H1 (cell line): ENCODE results near the gene SLC43A3. TPM values are rescaled to one million over a fixed set of nuclear protein-coding genes. Genes with fewer than 3 reads are reported as not detected.
A peak's percentile ranks its signal among the peaks of the same experiment; 100 is the strongest.

Experiments
- CTCF ChIA-PET: fragments of 300-600 bp; sonication (Branson Sonifier 250); formaldehyde crosslinking; loops from one replicate; lab custom pipeline; 2021; ENCODE audit not compliant: partially characterized antibody; lab: Charles Lee
- POLR2A ChIA-PET: fragments of 300-600 bp; sonication (Branson Sonifier 250); formaldehyde crosslinking; loops from one replicate; lab custom pipeline; 2021; ENCODE audit warnings: inconsistent platforms; ENCODE audit not compliant: partially characterized antibody; lab: Charles Lee
- DNase-seq, 2 experiments: peaks; one replicate each; pipeline versions ENCODE4 v3.0.0 to v3.0.0-alpha.2; 2010 to 2022; ENCODE audit warnings: low spot score in 2 of 2, low read depth in 1 of 2, mixed read lengths in 1 of 2
- FAIRE-seq: peaks from 2 replicates; lab custom pipeline; 2011; peaks lifted over from hg19 to GRCh38; lab: Jason Lieb, UNC
- H2AFZ ChIP-seq: 2 replicates; pipeline ENCODE4 v1.8.1; 2012; ENCODE audit warnings: low read length, inconsistent platforms
- H2AK5ac ChIP-seq: 2 replicates; pipeline ENCODE4 v1.6.1; 2013; ENCODE audit warnings: low read depth, low read length
- H2BK120ac ChIP-seq: replicated peaks from 2 replicates; pipeline ENCODE3; 2013; ENCODE audit warnings: low read depth, low read length, inconsistent platforms
- H2BK12ac ChIP-seq: 2 replicates; pipeline ENCODE4 v1.6.1; 2013; ENCODE audit warnings: low read depth, low read length
- H2BK15ac ChIP-seq: 2 replicates; pipeline ENCODE4 v1.6.1; 2013; ENCODE audit warnings: low read length
- H2BK20ac ChIP-seq: 2 replicates; pipeline ENCODE4 v1.6.1; 2013; ENCODE audit warnings: low read length
- H2BK5ac ChIP-seq: 2 replicates; pipeline ENCODE4 v1.6.1; 2013; ENCODE audit warnings: low read depth, low read length
- H3K14ac ChIP-seq: 2 replicates; pipeline ENCODE4 v1.6.1; 2013; ENCODE audit warnings: inconsistent platforms; ENCODE audit not compliant: insufficient read length
- H3K18ac ChIP-seq: 2 replicates; pipeline ENCODE4 v1.6.1; 2013; ENCODE audit warnings: low read length; ENCODE audit errors: extremely low read depth
- H3K23ac ChIP-seq: 2 replicates; pipeline ENCODE4 v1.6.1; 2013; ENCODE audit warnings: inconsistent platforms; ENCODE audit not compliant: insufficient read length
- H3K23me2 ChIP-seq: 2 replicates; pipeline ENCODE4 v1.6.1; 2013; ENCODE audit warnings: low read depth, low read length
- H3K27ac ChIP-seq: 2 replicates; pipeline ENCODE4 v1.6.1; 2011; ENCODE audit warnings: low read depth, low read length, inconsistent platforms
- H3K27me3 ChIP-seq, 4 experiments: replicated peaks in 1 of 4; 1 replicate in 1 of 4; 2 replicates in 3 of 4; pipeline versions ENCODE4 v1.6.1 to v1.8.1; 2011 to 2013; ENCODE audit warnings: low read length in 3 of 4, mild to moderate bottlenecking in 3 of 4, inconsistent platforms in 2 of 4, mixed read lengths in 2 of 4, moderate library complexity in 1 of 4; ENCODE audit not compliant: control insufficient read depth in 3 of 4, insufficient read depth in 3 of 4; ENCODE audit errors: extremely low read depth in 1 of 4
- H3K36me3 ChIP-seq, 4 experiments: 2 replicates each; pipeline versions ENCODE4 v1.6.1 to v1.8.1; 2011 to 2013; ENCODE audit warnings: mild to moderate bottlenecking in 4 of 4, low read length in 3 of 4, moderate library complexity in 2 of 4, control low read depth in 1 of 4, inconsistent platforms in 1 of 4; ENCODE audit not compliant: insufficient read depth in 4 of 4, control insufficient read depth in 2 of 4
- H3K4ac ChIP-seq: replicated peaks from 2 replicates; pipeline ENCODE3; 2013; ENCODE audit warnings: low read length, low read depth, mixed read lengths, inconsistent platforms; ENCODE audit not compliant: insufficient read length
- H3K4me1 ChIP-seq, 4 experiments: replicated peaks in 1 of 4; 1 replicate in 1 of 4; 2 replicates in 3 of 4; pipeline versions ENCODE4 v1.6.1 to v1.8.1; 2011 to 2013; ENCODE audit warnings: low read length in 3 of 4, inconsistent platforms in 2 of 4, mixed read lengths in 1 of 4; ENCODE audit not compliant: insufficient read depth in 4 of 4, control insufficient read depth in 3 of 4
- H3K4me2 ChIP-seq, 2 experiments: 2 replicates each; pipeline versions ENCODE4 v1.6.1 to v1.8.1; 2011 to 2013; ENCODE audit warnings: low read depth in 2 of 2, low read length in 2 of 2, control low read depth in 1 of 2, inconsistent platforms in 1 of 2, mild to moderate bottlenecking in 1 of 2; ENCODE audit not compliant: insufficient read depth in 1 of 2
- H3K4me3 ChIP-seq, 4 experiments: fragments of 200-600, 300-600 bp in 1 of 4; sonication (generic), shearing (Covaris generic), sonication (Bioruptor Twin) in 1 of 4; 2 replicates each; pipeline versions ENCODE4 v1.5.1 to v1.8.1; 2011 to 2016; ENCODE audit warnings: low read length in 4 of 4, low read depth in 3 of 4, control low read depth in 2 of 4, inconsistent platforms in 2 of 4, mild to moderate bottlenecking in 2 of 4, mixed read lengths in 1 of 4, moderate library complexity in 1 of 4; ENCODE audit not compliant: insufficient read depth in 2 of 4; ENCODE audit errors: extremely low read depth in 1 of 4
- H3K56ac ChIP-seq: replicated peaks from 2 replicates; pipeline ENCODE3; 2013; ENCODE audit warnings: low read depth, mild to moderate bottlenecking, mixed read lengths, low read length, inconsistent platforms; ENCODE audit not compliant: insufficient read length
- H3K79me1 ChIP-seq: 2 replicates; pipeline ENCODE4 v1.6.1; 2013; ENCODE audit warnings: low read depth, low read length, control low read depth
- H3K79me2 ChIP-seq, 2 experiments: 2 replicates each; pipeline versions ENCODE4 v1.6.1 to v1.8.1; 2012 to 2013; ENCODE audit warnings: low read length in 2 of 2, mild to moderate bottlenecking in 2 of 2, inconsistent platforms in 1 of 2; ENCODE audit not compliant: insufficient read depth in 2 of 2, control insufficient read depth in 1 of 2
- H3K9ac ChIP-seq, 4 experiments: replicated peaks in 1 of 4; 1 replicate in 1 of 4; 2 replicates in 3 of 4; pipeline versions ENCODE4 v1.6.1 to v1.8.1; 2011 to 2013; ENCODE audit warnings: low read depth in 3 of 4, low read length in 3 of 4, control low read depth in 2 of 4, mild to moderate bottlenecking in 2 of 4, moderate library complexity in 2 of 4, inconsistent platforms in 1 of 4; ENCODE audit errors: extremely low read depth in 1 of 4
- H3K9me3 ChIP-seq, 2 experiments: 2 replicates each; pipeline versions ENCODE4 v1.6.1 to v1.8.1; 2012 to 2013; ENCODE audit warnings: mild to moderate bottlenecking in 2 of 2, moderate library complexity in 2 of 2, control low read depth in 1 of 2, inconsistent platforms in 1 of 2, low read depth in 1 of 2, low read length in 1 of 2, mixed read lengths in 1 of 2; ENCODE audit not compliant: insufficient read depth in 2 of 2
- H4K20me1 ChIP-seq, 2 experiments: replicated peaks in 1 of 2; 2 replicates each; pipeline versions ENCODE3 to v1.8.1; 2011 to 2013; ENCODE audit warnings: inconsistent platforms in 2 of 2, low read length in 2 of 2, mild to moderate bottlenecking in 1 of 2; ENCODE audit not compliant: insufficient read depth in 2 of 2, control insufficient read depth in 1 of 2
- H4K5ac ChIP-seq: 2 replicates; pipeline ENCODE4 v1.6.1; 2013; ENCODE audit warnings: low read length, low read depth, mixed read lengths, inconsistent platforms; ENCODE audit not compliant: insufficient read length
- H4K8ac ChIP-seq: 2 replicates; pipeline ENCODE4 v1.8.0; 2013; ENCODE audit warnings: mild to moderate bottlenecking, moderate library complexity, low read length, inconsistent platforms; ENCODE audit not compliant: insufficient read depth; ENCODE audit errors: extremely low read depth
- H4K91ac ChIP-seq: replicated peaks from 2 replicates; pipeline ENCODE3; 2013; ENCODE audit warnings: low read length, mixed read lengths, inconsistent platforms; ENCODE audit not compliant: insufficient read length
- CEBPB ChIP-seq: IDR thresholded peaks from 2 replicates; pipeline ENCODE4 v1.6.1; 2012; ENCODE audit warnings: low read depth, low read length
- CHD2 ChIP-seq: IDR thresholded peaks from 2 replicates; pipeline ENCODE4 v1.6.1; 2012; ENCODE audit warnings: low read length, improper control_type of control experiment
- CTBP2 ChIP-seq: IDR thresholded peaks from 2 replicates; pipeline ENCODE4 v1.7.0; 2011; ENCODE audit warnings: borderline replicate concordance, mild to moderate bottlenecking, moderate library complexity, mixed read lengths, low read length; ENCODE audit not compliant: insufficient read depth, insufficient read length
- KDM5A ChIP-seq: fragments of 200-600 bp; IDR thresholded peaks from 2 replicates; pipeline ENCODE4 v1.7.1; 2012; ENCODE audit warnings: mild to moderate bottlenecking, low read length, inconsistent platforms, mixed read lengths
- POLR2AphosphoS5 ChIP-seq: IDR thresholded peaks from 2 replicates; pipeline ENCODE4 v1.6.1; 2011; ENCODE audit warnings: low read depth, low read length
- SP2 ChIP-seq: IDR thresholded peaks from 2 replicates; pipeline ENCODE4 v1.6.1; 2012; ENCODE audit warnings: mild to moderate bottlenecking, low read length, inconsistent platforms
- WGBS, 2 experiments: shearing (Covaris generic) in 1 of 2; methylation state at CpG; one replicate each; pipeline versions ENCODE4 v1.1.6 to v1.1.7; 2013 to 2015; ENCODE audit warnings: low lambda C conversion rate in 2 of 2, mixed read lengths in 2 of 2, inconsistent platforms in 1 of 2, low coverage in 1 of 2, missing lambda C conversion rate in 1 of 2; ENCODE audit not compliant: insufficient replicate concordance in 2 of 2, insufficient coverage in 1 of 2, insufficient read length in 1 of 2; ENCODE audit errors: extremely low coverage in 1 of 2, missing lambda C conversion rate in 1 of 2; 5-methylcytosine and 5-hydroxymethylcytosine counted together
- polyA plus RNA-seq, 7 experiments: library from polyadenylated mRNA; depleted of rRNA in 3 of 7; stranded (reverse) in 5 of 7; unstranded in 2 of 7; fragments of >200 nt in 5 of 7; fragments of 200-250 nt in 2 of 7; gene quantifications; 1 replicate in 5 of 7; 2 replicates in 1 of 7; 4 replicates in 1 of 7; pipeline versions ENCODE4 v1.2.1 to v1.2.3, GENCODE V29; 2011 to 2013; ENCODE audit warnings: missing spikeins in 2 of 7, mixed read lengths in 2 of 7
- total RNA-seq: library from RNA; stranded (reverse); fragmentation: NEBNext Ultra II Directional; extraction: Animal tissue kit (Norgen Biotek cat#: 25700); gene quantifications from 2 replicates; pipeline ENCODE4 v1.2.1, GENCODE V29; 2021

SLC43A3 gene
- total and polyA plus RNA-seq, 2 of the 8 experiments (the other 6 are each of a cell fraction or from before 2014, with no cell fraction given), result 31.8 to 67.8 TPM

DNA sequence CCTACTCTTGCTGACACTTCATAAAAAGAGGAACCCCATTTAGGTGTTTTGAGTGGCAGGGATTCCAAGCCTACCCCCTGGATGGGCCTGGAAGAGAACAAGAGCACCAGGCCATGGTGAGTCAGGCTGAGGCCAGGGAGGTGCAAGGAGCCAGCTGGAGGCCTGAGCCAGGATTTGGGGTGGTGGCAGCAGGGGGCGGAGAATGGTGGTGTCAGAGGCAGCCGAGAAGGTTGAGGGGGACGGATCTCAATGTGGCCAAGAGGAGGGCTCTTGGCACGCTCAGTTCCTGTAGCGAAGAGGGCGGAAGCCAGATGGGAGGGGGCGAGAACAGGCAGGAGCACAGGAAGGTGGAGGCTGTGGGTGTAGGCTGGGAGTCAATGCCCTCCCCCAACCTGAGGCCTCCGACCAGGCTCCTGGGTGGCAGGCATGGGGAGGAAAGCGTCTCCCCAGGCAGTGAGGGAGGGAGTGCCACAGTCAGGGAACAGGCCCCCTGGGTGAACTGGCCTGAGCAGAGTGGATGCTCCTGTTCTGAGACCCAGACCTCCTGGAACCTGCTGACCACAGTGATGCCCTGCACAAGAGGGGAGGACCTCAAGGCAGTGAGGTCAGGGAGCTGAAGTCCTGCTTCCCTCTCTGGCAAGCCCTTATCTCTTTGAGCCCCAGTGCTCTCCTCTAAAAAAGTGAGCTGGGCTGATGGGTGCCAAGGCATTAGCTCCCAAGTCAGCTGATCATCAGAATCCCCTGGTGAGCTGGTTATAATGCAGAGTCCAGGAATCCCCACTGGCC is 47.3 kb upstream of the SLC43A3 start:
- H2BK120ac ChIP-seq, result no peak overlapping the region
- H2AFZ ChIP-seq, result no peak overlapping the region
- DNase-seq, result no peak
- H2BK12ac ChIP-seq, result peak overlapping the region; percentile 85; the same call in 1 of the 2 replicates
- H3K18ac ChIP-seq, result peak overlapping the region; percentile 55
- ChIA-PET CTCF (interaction anchor here (0.5 to 4.5 kb wide), 17 partner anchors 8 to 237 kb away, joined by 3 to 45 read pairs (median 5); partner anchors contain the start of gene RTN4RL2), POLR2A (interaction anchor here (0.7 to 5.2 kb wide), 7 partner anchors 8 to 128 kb away, joined by 3 to 60 read pairs (median 3); partner anchors contain the start of gene RTN4RL2)
- peaks cover 0 to 35% (median 22%) of the 10 kb centered on the region in 4 experiments; a peak in 6 of 7 replicates for H3K27me3 ChIP-seq
- H2AK5ac ChIP-seq, result 0 out of 2 replicates have a peak overlapping the region, but pooled peaks have one; percentile 33
- peaks cover 4 to 25% (median 13%) of the 10 kb centered on the region in 4 experiments for H3K4me1 ChIP-seq
- H3K23me2 ChIP-seq, result peaks cover 11% of the 10 kb centered on the region; the same call in 1 of the 2 replicates
- 66% methylated on average over 9 of the region's 9 CpGs; no CpG with 5 or more reads in 1 of the 2 experiments for WGBS, 2 experiments
- H3K27ac ChIP-seq, result no peak overlapping the region
- peaks cover 0 to 11% (median 4%) of the 10 kb centered on the region in 4 experiments; a peak in 3 of 8 replicates for H3K36me3 ChIP-seq
- peak overlapping the region; percentile 8; the same call in 1 of the 2 replicates for H2BK15ac ChIP-seq
- H3K79me2 ChIP-seq, result no peaks in the 10 kb centered on the region
- no peak overlapping the region for H3K23ac ChIP-seq
- no peak overlapping the region for H3K14ac ChIP-seq
- no peaks in the 10 kb centered on the region for H3K79me1 ChIP-seq
- H3K9ac ChIP-seq, result no peak overlapping the region
- no peak overlapping the region; the same call in 1 of the 2 replicates for H4K8ac ChIP-seq
- H3K4me3 ChIP-seq, result no peak overlapping the region
- no peak for TF ChIP-seq CTBP2
- TF ChIP-seq KDM5A, result no peak
- TF ChIP-seq CEBPB, result no peak
- TF ChIP-seq SP2, result no peak
- no peak for TF ChIP-seq POLR2AphosphoS5
- TF ChIP-seq CHD2, result no peak
- H3K9me3 ChIP-seq, result no peaks in the 10 kb centered on the region
- peak overlapping the region in 1 of 2 experiments; percentile 19; a peak in 2 of 4 replicates for H3K4me2 ChIP-seq
- no peak overlapping the region for H3K4ac ChIP-seq
- no peak overlapping the region for H4K91ac ChIP-seq
- H4K20me1 ChIP-seq, result peaks cover 4 to 6% of the 10 kb centered on the region in 2 experiments
- no peak for FAIRE-seq
- no peak overlapping the region for H2BK20ac ChIP-seq
- peak overlapping the region; percentile 66; the same call in 1 of the 2 replicates for H2BK5ac ChIP-seq
- no peak overlapping the region for H3K56ac ChIP-seq
- H4K5ac ChIP-seq, result no peak overlapping the region
